ENCODE results near the gene IFI27.

The IFI27 gene

GRCh38 chr14:94103554-94104150 is 6.9 kb upstream of the IFI27 start:
- DNase-seq, result no peak

- DNase-seq, result no peak
These were observed 5.8 kb upstream of the IFI27 start for GRCh38 chr14:94104731-94105130.

- DNase-seq, result no peak
These were observed 653 bp upstream of the IFI27 start for GRCh38 chr14:94109915-94110250.

- DNase-seq, result no peak
These were observed 950 bp downstream of the IFI27 start for GRCh38 chr14:94111276-94112095.

- no peak for DNase-seq
These were observed 2.1 kb downstream of the IFI27 start for GRCh38 chr14:94112513-94113063.

GRCh38 chr14:94113073-94113472 is 2.5 kb downstream of the IFI27 start:
- no peak for DNase-seq

GRCh38 chr14:94113490-94113889 is 3.0 kb downstream of the IFI27 start:
- DNase-seq, result no peak

GRCh38 chr14:94113908-94114588 is 3.5 kb downstream of the IFI27 start:
- DNase-seq, result no peak

GRCh38 chr14:94114589-94115057 is 4.1 kb downstream of the IFI27 start:
- no peak for DNase-seq

- no peak for DNase-seq
These were observed 4.6 kb downstream of the IFI27 start for GRCh38 chr14:94115058-94115591.

GRCh38 chr14:94115631-94116030 is 5.1 kb downstream of the IFI27 start:
- no peak for DNase-seq

GRCh38 chr14:94116701-94117100 is 6.2 kb downstream of the IFI27 start:
- no peak for DNase-seq

- DNase-seq, result no peak
These were observed 7.3 kb downstream of the IFI27 start for GRCh38 chr14:94117856-94118255.

GRCh38 chr14:94119071-94119470 is 8.5 kb downstream of the IFI27 start:
- DNase-seq, result no peak

GRCh38 chr14:94120667-94121340 is 10.3 kb downstream of the IFI27 start:
- DNase-seq, result no peak

- DNase-seq, result no peak
These were observed 10.9 kb downstream of the IFI27 start for GRCh38 chr14:94121485-94121884.

GRCh38 chr14:94122438-94122837 is 11.9 kb downstream of the IFI27 start:
- no peak for DNase-seq

GRCh38 chr14:94123296-94123695 is 12.8 kb downstream of the IFI27 start:
- DNase-seq, result peak; percentile 13

GRCh38 chr14:94123868-94124267 is 13.3 kb downstream of the IFI27 start:
- no peak for DNase-seq

- DNase-seq, result peak; percentile 6
These were observed 14.2 kb downstream of the IFI27 start for GRCh38 chr14:94124582-94125377.

GRCh38 chr14:94125659-94126418 is 15.3 kb downstream of the IFI27 start:
- no peak for DNase-seq

- no peak for DNase-seq
These were observed 15.8 kb downstream of the IFI27 start for GRCh38 chr14:94126419-94126677.
